Right hindlimb (tissue), 1 donor: ENCODE results near the gene LRRC75B.
"Not testable (repeated sequence)": the region's sequence is repeated elsewhere in the genome, so short reads cannot be mapped to it uniquely, and the experiment has no call there.

Source experiments
- DNase-seq: peaks from one replicate; pipeline ENCODE4 v3.0.0-alpha.2; 2018

Gene LRRC75B

DNA sequence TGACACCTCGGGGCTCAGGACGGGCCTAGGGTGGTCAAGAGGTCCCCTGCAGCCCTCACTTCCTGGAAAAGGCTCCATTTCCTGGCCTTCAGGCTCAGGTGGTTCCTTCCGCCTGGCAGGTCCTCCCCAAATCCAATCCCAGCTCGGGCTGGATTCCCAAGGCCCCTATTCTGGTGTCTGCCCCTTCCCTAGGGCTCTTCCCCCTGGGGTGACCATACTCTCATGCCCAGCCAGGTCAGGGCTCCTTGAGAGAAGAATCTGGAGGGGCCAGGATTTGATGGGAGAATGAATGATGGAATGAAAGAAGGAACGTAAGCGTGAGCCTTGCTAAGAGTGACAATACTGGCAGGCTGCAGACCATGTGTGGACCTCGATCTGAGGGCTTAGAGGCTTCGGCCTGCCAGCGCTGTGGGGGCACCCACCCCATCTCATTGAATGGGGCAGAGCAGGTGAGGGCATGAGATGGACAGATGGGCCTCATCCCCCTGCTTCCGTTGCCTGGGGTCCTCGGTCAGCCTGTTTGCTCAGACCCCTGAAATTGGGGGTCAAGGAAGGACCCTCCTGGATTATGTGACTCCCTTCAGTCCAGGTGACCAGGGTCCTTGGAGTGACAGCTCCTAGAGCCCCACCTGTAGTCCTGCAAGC, 9.4 kb upstream of the LRRC75B start:
- DNase-seq: not testable (repeated sequence)

GRCh38 chr22:24601217-24602104, 8.6 kb upstream of the LRRC75B start:
- DNase-seq: no peak

- DNase-seq: not testable (repeated sequence)
Measured at GRCh38 chr22:24599958-24600715, 7.3 kb upstream of the LRRC75B start.

GRCh38 chr22:24599514-24599913, 6.6 kb upstream of the LRRC75B start:
- no peak for DNase-seq

- not testable (repeated sequence) for DNase-seq
Measured at GRCh38 chr22:24597076-24597475, 4.2 kb upstream of the LRRC75B start.

DNA sequence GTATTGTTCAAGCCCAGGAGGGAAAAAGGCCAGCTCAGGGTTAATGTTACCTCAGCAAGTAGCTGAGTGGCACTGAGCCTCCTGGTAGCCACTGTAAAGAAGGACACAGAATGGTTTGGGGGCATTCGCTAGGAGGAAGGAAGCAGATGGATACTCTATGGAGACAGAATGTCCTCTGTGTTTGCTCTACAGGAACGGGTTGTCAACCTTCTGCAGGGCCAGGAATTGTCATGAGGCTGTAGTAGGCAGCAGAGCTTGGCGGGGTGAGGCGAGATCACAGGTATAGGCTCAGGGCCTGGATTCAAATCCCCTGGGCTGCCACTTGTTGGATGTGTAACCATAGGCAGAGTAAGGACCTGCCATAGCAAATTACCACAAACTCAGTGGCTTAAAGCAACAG, 3.0 kb upstream of the LRRC75B start:
- no peak for DNase-seq

- no peak for DNase-seq
Measured at GRCh38 chr22:24595228-24595627, 2.4 kb upstream of the LRRC75B start.

GRCh38 chr22:24594569-24595120, 1.8 kb upstream of the LRRC75B start:
- no peak for DNase-seq

- DNase-seq: no peak
Measured at GRCh38 chr22:24593836-24594568, 1.1 kb upstream of the LRRC75B start.

DNA sequence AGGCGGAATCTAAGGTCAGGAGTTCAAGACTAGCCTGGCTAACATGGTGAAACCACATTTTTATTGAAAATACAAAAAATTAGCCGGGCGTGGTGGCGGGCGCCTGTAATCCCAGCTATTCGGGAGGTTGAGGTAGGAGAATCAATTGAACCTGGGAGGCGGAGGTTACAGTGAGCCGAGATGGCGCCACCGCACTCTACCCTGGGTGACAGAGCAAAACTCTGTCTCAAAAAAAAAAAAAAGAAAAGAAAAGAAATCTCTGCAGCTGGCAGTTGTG, 624 bp upstream of the LRRC75B start:
- DNase-seq: not testable (repeated sequence)

GRCh38 chr22:24592058-24592850, 619 bp downstream of the LRRC75B start:
- peak; percentile 56 for DNase-seq

GRCh38 chr22:24591286-24591830, 1.5 kb downstream of the LRRC75B start:
- DNase-seq: no peak

GRCh38 chr22:24590596-24591173, 2.2 kb downstream of the LRRC75B start:
- DNase-seq: no peak

GRCh38 chr22:24589518-24590030, 3.3 kb downstream of the LRRC75B start:
- DNase-seq: no peak

- DNase-seq: no peak
Measured at GRCh38 chr22:24588757-24589481, 4.0 kb downstream of the LRRC75B start.

GRCh38 chr22:24588381-24588756, 4.5 kb downstream of the LRRC75B start:
- DNase-seq: no peak

DNA sequence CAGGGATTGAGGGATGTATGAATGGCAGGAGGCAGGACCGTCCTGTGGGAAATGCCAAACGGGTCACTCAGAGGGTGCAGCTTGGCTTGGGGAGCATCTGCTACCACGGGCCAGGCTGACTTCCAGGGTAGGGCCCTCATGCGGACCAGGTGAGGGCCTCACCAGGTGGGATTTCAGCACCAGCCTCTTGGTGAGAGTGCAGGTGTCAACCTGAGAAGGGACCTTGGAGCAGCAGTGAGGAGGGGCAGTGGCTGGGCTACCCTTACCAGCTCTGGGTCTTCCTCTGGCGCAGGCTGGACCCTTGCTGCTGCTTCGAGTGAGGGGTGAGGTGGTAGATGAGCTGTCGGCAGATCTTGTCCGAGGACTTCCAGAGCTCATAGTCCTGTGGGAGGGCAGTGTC, 4.9 kb downstream of the LRRC75B start:
- DNase-seq: no peak

- DNase-seq: no peak
Measured at GRCh38 chr22:24587251-24587650, 5.6 kb downstream of the LRRC75B start.

- no peak for DNase-seq
Measured at GRCh38 chr22:24585927-24586546, 6.8 kb downstream of the LRRC75B start.

DNA sequence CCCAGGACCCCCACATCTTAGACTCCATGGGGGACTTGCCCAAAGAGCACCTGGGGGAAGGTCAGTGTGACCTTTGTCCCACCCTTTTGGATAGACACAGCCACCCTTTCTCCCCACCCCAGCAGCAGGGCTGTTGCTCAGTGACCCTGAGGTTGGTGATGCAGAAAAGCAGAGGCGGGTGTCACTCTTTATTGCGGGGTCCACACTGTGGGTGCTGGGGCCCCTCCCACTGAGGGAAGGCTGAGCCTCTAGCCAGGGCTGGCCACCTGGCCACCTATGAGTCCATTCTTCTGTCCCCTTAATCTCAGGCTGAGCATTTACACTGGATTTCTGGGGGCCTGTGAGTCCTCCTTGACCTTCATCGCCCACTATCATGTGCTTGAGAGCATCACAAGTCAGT, 7.4 kb downstream of the LRRC75B start:
- DNase-seq: no peak
